GM23248 (cell line): ENCODE results near the gene TRIM72.

ENCODE experiments used
- EZH2 ChIP-seq: fragments of 200-600 bp; sonication (generic); IDR thresholded peaks from 2 replicates; pipeline ENCODE4 v1.6.1; 2018; ENCODE audit warnings: antibody characterized with exemption, mild to moderate bottlenecking; ENCODE audit not compliant: insufficient read depth, poor library complexity, severe bottlenecking
- EZH2phosphoT487 ChIP-seq: fragments of 200-600 bp; sonication (generic); IDR thresholded peaks from 2 replicates; pipeline ENCODE4 v1.6.1; 2018; ENCODE audit warnings: antibody characterized with exemption, moderate library complexity, mild to moderate bottlenecking, low read depth; ENCODE audit not compliant: insufficient read depth

GRCh38 chr16:31221357-31222160, 7.6 kb downstream of the TRIM72 start:
- TF ChIP-seq EZH2 (no peak), EZH2phosphoT487 (no peak)
